Activated T-cell treated with anti-CD3 and anti-CD28 coated beads for 24 hours (primary cell): ENCODE data around the gene RBM46.
"Not testable (repeated sequence)": the region's sequence is repeated elsewhere in the genome, so short reads cannot be mapped to it uniquely, and the experiment has no call there.

Source experiments
- DNase-seq: peaks from one replicate; pipeline ENCODE4 v3.0.0-alpha.2; 2020; ENCODE audit warnings: low read depth

RBM46 gene

GRCh38 chr4:154838155-154838554 lies 57.1 kb downstream of the RBM46 start:
- DNase-seq, result no peak

- no peak for DNase-seq
These were observed 57.6 kb downstream of the RBM46 start for GRCh38 chr4:154838694-154839093.

GRCh38 chr4:154854362-154854761 lies 73.3 kb downstream of the RBM46 start:
- no peak for DNase-seq

- DNase-seq, result no peak
These were observed 77.1 kb downstream of the RBM46 start for GRCh38 chr4:154858166-154858565.

- DNase-seq, result no peak
These were observed 87.5 kb downstream of the RBM46 start for GRCh38 chr4:154868414-154869194.

- DNase-seq, result no peak
These were observed 88.2 kb downstream of the RBM46 start for GRCh38 chr4:154869301-154869700.

- no peak for DNase-seq
These were observed 91.1 kb downstream of the RBM46 start for GRCh38 chr4:154872198-154872597.

GRCh38 chr4:154874049-154874448 lies 93.0 kb downstream of the RBM46 start:
- not testable (repeated sequence) for DNase-seq

- no peak for DNase-seq
These were observed 96.2 kb downstream of the RBM46 start for GRCh38 chr4:154877110-154877760.
